Pulmonary artery endothelial cell (primary cell): ENCODE measurements around the gene HMGB2. TPM values are rescaled to one million over a fixed set of nuclear protein-coding genes. Genes with fewer than 3 reads are reported as not detected.

Experiments used
- DNase-seq: peaks from one replicate; pipeline ENCODE4 v3.0.0-alpha.2; 2011; ENCODE audit warnings: low read depth, low spot score
- total RNA-seq: library from RNA; depleted of rRNA; stranded (reverse); fragments of >200 nt; gene quantifications from 2 replicates; pipeline ENCODE4 v1.2.3, GENCODE V29; 2014

The HMGB2 gene
- total RNA-seq, 1 donor from 2014 or later = 125 TPM

DNA sequence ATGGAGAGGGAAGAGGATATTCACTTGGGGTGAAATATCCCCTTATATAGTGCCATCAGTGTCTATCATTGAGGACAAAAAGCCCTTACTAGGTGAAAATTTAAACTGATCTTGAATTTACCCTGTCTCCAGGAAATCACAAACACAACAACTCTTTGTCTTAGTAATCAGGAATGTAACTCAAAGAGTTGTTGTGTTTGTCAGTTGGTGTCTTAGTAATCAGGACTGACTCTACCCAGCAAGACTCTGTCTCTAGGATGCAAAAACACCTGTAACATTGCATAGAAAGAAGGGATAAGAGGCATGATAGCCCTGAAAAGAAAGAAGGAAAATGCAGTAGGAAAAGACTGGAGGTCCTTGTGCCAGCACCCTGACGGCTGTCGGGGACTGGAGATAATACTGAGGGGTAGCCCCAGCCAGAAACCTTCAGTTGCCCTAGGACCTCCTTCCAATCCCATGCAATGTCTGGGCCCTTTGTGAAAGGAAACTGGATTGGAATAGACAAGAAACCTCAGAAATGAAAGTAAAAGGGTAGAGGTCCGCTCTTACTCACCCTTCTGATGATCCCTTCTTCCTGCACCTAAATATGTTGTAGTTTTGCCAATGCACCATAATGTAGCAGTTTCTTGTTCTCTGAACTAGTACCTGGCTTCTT lies 45.3 kb downstream of the HMGB2 start:
- no peak for DNase-seq

GRCh38 chr4:173288296-173288695 lies 45.9 kb downstream of the HMGB2 start:
- DNase-seq = no peak

- no peak for DNase-seq
Measured at GRCh38 chr4:173287486-173287885, 46.7 kb downstream of the HMGB2 start.

- DNase-seq = no peak
Measured at GRCh38 chr4:173284463-173284862, 49.7 kb downstream of the HMGB2 start.

DNA sequence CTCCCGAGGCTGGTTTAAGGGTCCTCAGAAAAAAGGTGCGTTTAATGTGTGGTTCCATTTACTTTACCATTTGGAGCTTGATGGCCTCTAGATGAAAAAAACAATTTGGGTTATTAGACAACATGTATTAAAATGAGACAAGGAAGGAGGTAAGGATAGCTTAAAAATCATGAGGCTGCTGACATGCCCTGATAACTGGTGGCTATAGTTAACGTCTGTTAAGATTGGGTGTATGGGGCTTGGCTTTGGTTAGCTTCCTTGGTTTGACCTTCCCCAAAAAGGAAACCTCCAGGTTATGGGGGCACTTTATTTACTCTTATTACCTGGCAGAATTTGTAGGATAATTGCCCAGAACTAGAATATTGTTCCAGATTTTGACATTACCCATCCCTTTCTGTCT lies 51.5 kb downstream of the HMGB2 start:
- no peak for DNase-seq

GRCh38 chr4:173282256-173282562 lies 51.9 kb downstream of the HMGB2 start:
- no peak for DNase-seq

DNA sequence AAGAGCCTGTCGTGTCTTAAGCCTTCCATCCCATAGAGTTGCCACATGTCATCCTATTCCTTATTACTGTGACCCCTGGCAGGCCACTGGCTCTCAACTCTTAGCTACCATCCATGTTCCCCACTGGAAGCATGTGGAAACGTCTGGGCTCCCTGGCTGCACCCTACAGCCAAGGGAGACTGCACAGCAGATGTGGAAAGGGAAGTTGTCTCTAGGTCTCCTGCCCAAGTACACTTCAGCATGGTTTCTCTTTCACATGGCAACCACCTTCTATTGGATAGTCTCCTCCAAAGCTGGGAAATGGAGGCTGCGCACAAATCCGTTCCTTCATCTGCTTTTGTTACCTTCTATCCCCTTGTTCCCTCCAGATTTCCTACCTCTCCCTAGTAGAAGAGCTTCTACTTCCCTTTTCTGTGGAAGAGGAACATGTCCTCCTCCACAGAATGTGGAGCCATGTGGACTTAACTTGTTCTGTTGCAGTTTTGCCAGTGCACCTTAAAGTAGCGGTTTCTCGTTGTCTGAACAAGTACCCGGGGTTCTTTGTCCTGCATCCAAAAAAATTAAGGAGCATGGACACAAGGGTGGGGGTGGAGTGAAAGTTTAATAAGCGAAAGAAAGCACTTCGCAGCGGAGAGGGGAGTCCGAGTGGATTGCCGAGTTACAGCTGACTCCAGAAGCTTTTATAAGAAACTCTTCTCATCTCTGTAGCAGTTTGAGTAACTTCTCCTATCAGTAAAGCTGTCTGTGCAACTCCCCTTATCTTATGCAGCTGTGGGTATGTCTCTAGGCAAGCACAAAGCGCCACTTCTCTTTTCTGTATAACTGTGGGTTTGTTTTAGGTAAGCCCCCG lies 52.5 kb downstream of the HMGB2 start:
- no peak for DNase-seq

Other genes with a start within 250 kb of the HMGB2 start
- 42.9 and 47.4 TPM in 2 replicates for gene GALNT7, start 165.5 kb downstream of the HMGB2 start, total RNA-seq
- 19.3 and 35.9 TPM in 2 replicates for gene SAP30, start 36.6 kb upstream of the HMGB2 start, total RNA-seq
- not detected in 2 replicates for gene SCRG1, start 64.8 kb upstream of the HMGB2 start, total RNA-seq
- gene HAND2, start 195.9 kb upstream of the HMGB2 start, total RNA-seq = 8.6 and 11.4 TPM in 2 replicates